H1 (cell line): ENCODE results near the gene MYLK. TPM values are rescaled to one million over a fixed set of nuclear protein-coding genes. Genes with fewer than 3 reads are reported as not detected.

Source experiments
- CTCF ChIA-PET: fragments of 300-600 bp; sonication (Branson Sonifier 250); formaldehyde crosslinking; loops from one replicate; lab custom pipeline; 2021; ENCODE audit not compliant: partially characterized antibody; lab: Charles Lee
- POLR2A ChIA-PET: fragments of 300-600 bp; sonication (Branson Sonifier 250); formaldehyde crosslinking; loops from one replicate; lab custom pipeline; 2021; ENCODE audit warnings: inconsistent platforms; ENCODE audit not compliant: partially characterized antibody; lab: Charles Lee
- DNase-seq, 2 experiments: peaks; one replicate each; pipeline versions ENCODE4 v3.0.0 to v3.0.0-alpha.2; 2010 to 2022; ENCODE audit warnings: low spot score in 2 of 2, low read depth in 1 of 2, mixed read lengths in 1 of 2
- FAIRE-seq: peaks from 2 replicates; lab custom pipeline; 2011; peaks lifted over from hg19 to GRCh38; lab: Jason Lieb, UNC
- H2AFZ ChIP-seq: 2 replicates; pipeline ENCODE4 v1.8.1; 2012; ENCODE audit warnings: low read length, inconsistent platforms
- H2AK5ac ChIP-seq: 2 replicates; pipeline ENCODE4 v1.6.1; 2013; ENCODE audit warnings: low read depth, low read length
- H2BK120ac ChIP-seq: replicated peaks from 2 replicates; pipeline ENCODE3; 2013; ENCODE audit warnings: low read depth, low read length, inconsistent platforms
- H2BK12ac ChIP-seq: 2 replicates; pipeline ENCODE4 v1.6.1; 2013; ENCODE audit warnings: low read depth, low read length
- H2BK15ac ChIP-seq: 2 replicates; pipeline ENCODE4 v1.6.1; 2013; ENCODE audit warnings: low read length
- H2BK20ac ChIP-seq: 2 replicates; pipeline ENCODE4 v1.6.1; 2013; ENCODE audit warnings: low read length
- H2BK5ac ChIP-seq: 2 replicates; pipeline ENCODE4 v1.6.1; 2013; ENCODE audit warnings: low read depth, low read length
- H3K14ac ChIP-seq: 2 replicates; pipeline ENCODE4 v1.6.1; 2013; ENCODE audit warnings: inconsistent platforms; ENCODE audit not compliant: insufficient read length
- H3K18ac ChIP-seq: 2 replicates; pipeline ENCODE4 v1.6.1; 2013; ENCODE audit warnings: low read length; ENCODE audit errors: extremely low read depth
- H3K23ac ChIP-seq: 2 replicates; pipeline ENCODE4 v1.6.1; 2013; ENCODE audit warnings: inconsistent platforms; ENCODE audit not compliant: insufficient read length
- H3K23me2 ChIP-seq: 2 replicates; pipeline ENCODE4 v1.6.1; 2013; ENCODE audit warnings: low read depth, low read length
- H3K27ac ChIP-seq: 2 replicates; pipeline ENCODE4 v1.6.1; 2011; ENCODE audit warnings: low read depth, low read length, inconsistent platforms
- H3K27me3 ChIP-seq, 4 experiments: replicated peaks in 1 of 4; 1 replicate in 1 of 4; 2 replicates in 3 of 4; pipeline versions ENCODE4 v1.6.1 to v1.8.1; 2011 to 2013; ENCODE audit warnings: low read length in 3 of 4, mild to moderate bottlenecking in 3 of 4, inconsistent platforms in 2 of 4, mixed read lengths in 2 of 4, moderate library complexity in 1 of 4; ENCODE audit not compliant: control insufficient read depth in 3 of 4, insufficient read depth in 3 of 4; ENCODE audit errors: extremely low read depth in 1 of 4
- H3K36me3 ChIP-seq, 4 experiments: 2 replicates each; pipeline versions ENCODE4 v1.6.1 to v1.8.1; 2011 to 2013; ENCODE audit warnings: mild to moderate bottlenecking in 4 of 4, low read length in 3 of 4, moderate library complexity in 2 of 4, control low read depth in 1 of 4, inconsistent platforms in 1 of 4; ENCODE audit not compliant: insufficient read depth in 4 of 4, control insufficient read depth in 2 of 4
- H3K4ac ChIP-seq: replicated peaks from 2 replicates; pipeline ENCODE3; 2013; ENCODE audit warnings: low read length, low read depth, mixed read lengths, inconsistent platforms; ENCODE audit not compliant: insufficient read length
- H3K4me1 ChIP-seq, 4 experiments: replicated peaks in 1 of 4; 1 replicate in 1 of 4; 2 replicates in 3 of 4; pipeline versions ENCODE4 v1.6.1 to v1.8.1; 2011 to 2013; ENCODE audit warnings: low read length in 3 of 4, inconsistent platforms in 2 of 4, mixed read lengths in 1 of 4; ENCODE audit not compliant: insufficient read depth in 4 of 4, control insufficient read depth in 3 of 4
- H3K4me2 ChIP-seq, 2 experiments: 2 replicates each; pipeline versions ENCODE4 v1.6.1 to v1.8.1; 2011 to 2013; ENCODE audit warnings: low read depth in 2 of 2, low read length in 2 of 2, control low read depth in 1 of 2, inconsistent platforms in 1 of 2, mild to moderate bottlenecking in 1 of 2; ENCODE audit not compliant: insufficient read depth in 1 of 2
- H3K4me3 ChIP-seq, 4 experiments: fragments of 200-600, 300-600 bp in 1 of 4; sonication (generic), shearing (Covaris generic), sonication (Bioruptor Twin) in 1 of 4; 2 replicates each; pipeline versions ENCODE4 v1.5.1 to v1.8.1; 2011 to 2016; ENCODE audit warnings: low read length in 4 of 4, low read depth in 3 of 4, control low read depth in 2 of 4, inconsistent platforms in 2 of 4, mild to moderate bottlenecking in 2 of 4, mixed read lengths in 1 of 4, moderate library complexity in 1 of 4; ENCODE audit not compliant: insufficient read depth in 2 of 4; ENCODE audit errors: extremely low read depth in 1 of 4
- H3K56ac ChIP-seq: replicated peaks from 2 replicates; pipeline ENCODE3; 2013; ENCODE audit warnings: low read depth, mild to moderate bottlenecking, mixed read lengths, low read length, inconsistent platforms; ENCODE audit not compliant: insufficient read length
- H3K79me1 ChIP-seq: 2 replicates; pipeline ENCODE4 v1.6.1; 2013; ENCODE audit warnings: low read depth, low read length, control low read depth
- H3K79me2 ChIP-seq, 2 experiments: 2 replicates each; pipeline versions ENCODE4 v1.6.1 to v1.8.1; 2012 to 2013; ENCODE audit warnings: low read length in 2 of 2, mild to moderate bottlenecking in 2 of 2, inconsistent platforms in 1 of 2; ENCODE audit not compliant: insufficient read depth in 2 of 2, control insufficient read depth in 1 of 2
- H3K9ac ChIP-seq, 4 experiments: replicated peaks in 1 of 4; 1 replicate in 1 of 4; 2 replicates in 3 of 4; pipeline versions ENCODE4 v1.6.1 to v1.8.1; 2011 to 2013; ENCODE audit warnings: low read depth in 3 of 4, low read length in 3 of 4, control low read depth in 2 of 4, mild to moderate bottlenecking in 2 of 4, moderate library complexity in 2 of 4, inconsistent platforms in 1 of 4; ENCODE audit errors: extremely low read depth in 1 of 4
- H3K9me3 ChIP-seq, 2 experiments: 2 replicates each; pipeline versions ENCODE4 v1.6.1 to v1.8.1; 2012 to 2013; ENCODE audit warnings: mild to moderate bottlenecking in 2 of 2, moderate library complexity in 2 of 2, control low read depth in 1 of 2, inconsistent platforms in 1 of 2, low read depth in 1 of 2, low read length in 1 of 2, mixed read lengths in 1 of 2; ENCODE audit not compliant: insufficient read depth in 2 of 2
- H4K20me1 ChIP-seq, 2 experiments: replicated peaks in 1 of 2; 2 replicates each; pipeline versions ENCODE3 to v1.8.1; 2011 to 2013; ENCODE audit warnings: inconsistent platforms in 2 of 2, low read length in 2 of 2, mild to moderate bottlenecking in 1 of 2; ENCODE audit not compliant: insufficient read depth in 2 of 2, control insufficient read depth in 1 of 2
- H4K5ac ChIP-seq: 2 replicates; pipeline ENCODE4 v1.6.1; 2013; ENCODE audit warnings: low read length, low read depth, mixed read lengths, inconsistent platforms; ENCODE audit not compliant: insufficient read length
- H4K8ac ChIP-seq: 2 replicates; pipeline ENCODE4 v1.8.0; 2013; ENCODE audit warnings: mild to moderate bottlenecking, moderate library complexity, low read length, inconsistent platforms; ENCODE audit not compliant: insufficient read depth; ENCODE audit errors: extremely low read depth
- H4K91ac ChIP-seq: replicated peaks from 2 replicates; pipeline ENCODE3; 2013; ENCODE audit warnings: low read length, mixed read lengths, inconsistent platforms; ENCODE audit not compliant: insufficient read length
- ATF2 ChIP-seq: IDR thresholded peaks from 2 replicates; pipeline ENCODE4 v1.6.1; 2012; ENCODE audit warnings: low read length, inconsistent platforms
- EP300 ChIP-seq, 2 experiments: IDR thresholded peaks; 1 replicate in 1 of 2; 2 replicates in 1 of 2; pipeline ENCODE4 v1.6.1; 2011 to 2012; ENCODE audit warnings: low read depth in 2 of 2, low read length in 2 of 2, mild to moderate bottlenecking in 2 of 2, borderline replicate concordance in 1 of 2, inconsistent platforms in 1 of 2, moderate library complexity in 1 of 2
- HDAC2 ChIP-seq, 2 experiments: fragments of 300-600 bp in 1 of 2; sonication (generic) in 1 of 2; IDR thresholded peaks; 2 replicates each; pipeline ENCODE4 v1.6.1; 2011 to 2012; ENCODE audit warnings: low read depth in 2 of 2, low read length in 2 of 2, mild to moderate bottlenecking in 2 of 2, moderate library complexity in 2 of 2, borderline replicate concordance in 1 of 2, inconsistent platforms in 1 of 2
- RXRA ChIP-seq: IDR thresholded peaks from 2 replicates; pipeline ENCODE4 v1.6.1; 2011; ENCODE audit warnings: low read depth, mild to moderate bottlenecking, low read length, moderate library complexity; ENCODE audit not compliant: insufficient read depth
- SIN3A ChIP-seq, 2 experiments: IDR thresholded peaks in 1 of 2; conservative IDR thresholded peaks in 1 of 2; 2 replicates each; pipeline ENCODE4 v1.6.1; 2011 to 2012; ENCODE audit warnings: low read length in 2 of 2, improper control_type of control experiment in 1 of 2, low read depth in 1 of 2, mild to moderate bottlenecking in 1 of 2
- SP2 ChIP-seq: IDR thresholded peaks from 2 replicates; pipeline ENCODE4 v1.6.1; 2012; ENCODE audit warnings: mild to moderate bottlenecking, low read length, inconsistent platforms
- SP4 ChIP-seq: IDR thresholded peaks from 2 replicates; pipeline ENCODE4 v1.6.1; 2012; ENCODE audit warnings: low read length, inconsistent platforms
- YY1 ChIP-seq: IDR thresholded peaks from 2 replicates; pipeline ENCODE4 v1.6.1; 2011; ENCODE audit warnings: low read depth, mild to moderate bottlenecking, low read length
- WGBS, 2 experiments: shearing (Covaris generic) in 1 of 2; methylation state at CpG; one replicate each; pipeline versions ENCODE4 v1.1.6 to v1.1.7; 2013 to 2015; ENCODE audit warnings: low lambda C conversion rate in 2 of 2, mixed read lengths in 2 of 2, inconsistent platforms in 1 of 2, low coverage in 1 of 2, missing lambda C conversion rate in 1 of 2; ENCODE audit not compliant: insufficient replicate concordance in 2 of 2, insufficient coverage in 1 of 2, insufficient read length in 1 of 2; ENCODE audit errors: extremely low coverage in 1 of 2, missing lambda C conversion rate in 1 of 2; 5-methylcytosine and 5-hydroxymethylcytosine counted together
- polyA plus RNA-seq, 7 experiments: library from polyadenylated mRNA; depleted of rRNA in 3 of 7; stranded (reverse) in 5 of 7; unstranded in 2 of 7; fragments of >200 nt in 5 of 7; fragments of 200-250 nt in 2 of 7; gene quantifications; 1 replicate in 5 of 7; 2 replicates in 1 of 7; 4 replicates in 1 of 7; pipeline versions ENCODE4 v1.2.1 to v1.2.3, GENCODE V29; 2011 to 2013; ENCODE audit warnings: missing spikeins in 2 of 7, mixed read lengths in 2 of 7
- total RNA-seq: library from RNA; stranded (reverse); fragmentation: NEBNext Ultra II Directional; extraction: Animal tissue kit (Norgen Biotek cat#: 25700); gene quantifications from 2 replicates; pipeline ENCODE4 v1.2.1, GENCODE V29; 2021

Gene MYLK
- total and polyA plus RNA-seq, 2 of the 8 experiments (the other 6 are each of a cell fraction or from before 2014, with no cell fraction given) = 11.6 to 21.3 TPM

- H3K9ac ChIP-seq = no peak overlapping the region
- no peak overlapping the region for H2BK20ac ChIP-seq
- no peak overlapping the region for H3K27ac ChIP-seq
- H3K36me3 ChIP-seq = no peaks in the 10 kb centered on the region
- no peak overlapping the region for H2BK12ac ChIP-seq
- H3K4me3 ChIP-seq = no peak overlapping the region
- H4K91ac ChIP-seq = no peak overlapping the region
- H3K79me2 ChIP-seq = no peaks in the 10 kb centered on the region
- H3K27me3 ChIP-seq = no peaks in the 10 kb centered on the region
- H3K23ac ChIP-seq = no peak overlapping the region
- no peak overlapping the region for H4K5ac ChIP-seq
- H3K4me1 ChIP-seq = no peaks in the 10 kb centered on the region
- TF ChIP-seq RXRA = no peak
- TF ChIP-seq HDAC2 (IDR thresholded peaks at IDR 0.05; ENCODE audit: borderline replicate concordance in 1 of 2, low read depth in 2 of 2, low read length in 2 of 2) = no peak
- no peak for TF ChIP-seq SP2
- no peak for TF ChIP-seq YY1
- TF ChIP-seq EP300 (IDR thresholded peaks at IDR 0.05; ENCODE audit: borderline replicate concordance in 1 of 2, low read depth in 2 of 2, low read length in 2 of 2) = no peak
- TF ChIP-seq SIN3A (conservative IDR thresholded peaks at IDR 0.05 in 1 of 2, IDR thresholded peaks at IDR 0.05 in 1 of 2; ENCODE audit: low read depth in 1 of 2, low read length in 2 of 2) = no peak
- no peak for TF ChIP-seq ATF2
- TF ChIP-seq SP4 = no peak
- no peak overlapping the region for H2AK5ac ChIP-seq
- H3K79me1 ChIP-seq = no peaks in the 10 kb centered on the region
- no peaks in the 10 kb centered on the region for H3K23me2 ChIP-seq
- DNase-seq = no peak
- H3K14ac ChIP-seq = no peak overlapping the region
- H4K8ac ChIP-seq = no peak overlapping the region
- no peak overlapping the region for H2BK15ac ChIP-seq
- no peak for FAIRE-seq
- no peak overlapping the region for H3K4ac ChIP-seq
- ChIA-PET POLR2A (interaction anchor here (0.9 kb wide), 1 partner anchor 11 kb away, joined by 3 read pairs; no protein-coding TSS in a partner anchor), CTCF (interaction anchor here (0.9 to 4.5 kb wide), 6 partner anchors 9 to 99 kb away, joined by 3 to 22 read pairs (median 5); no protein-coding TSS in a partner anchor)
- no peak overlapping the region for H3K56ac ChIP-seq
- no peaks in the 10 kb centered on the region for H4K20me1 ChIP-seq
- WGBS, 2 experiments = 92% methylated on average over 3 of the region's 3 CpGs; no CpG with 5 or more reads in 1 of the 2 experiments
- no peak overlapping the region for H2BK5ac ChIP-seq
- no peak overlapping the region for H2AFZ ChIP-seq
- no peaks in the 10 kb centered on the region for H3K9me3 ChIP-seq
- H3K18ac ChIP-seq = no peak overlapping the region
- H3K4me2 ChIP-seq = no peak overlapping the region
- no peak overlapping the region for H2BK120ac ChIP-seq
These were observed 143.1 kb downstream of the MYLK start for GRCh38 chr3:123741041-123741511.
